HFFc6 (cell line): Measurements from ENCODE around the gene ARL5C. TPM values are rescaled to one million over a fixed set of nuclear protein-coding genes. Genes with fewer than 3 reads are reported as not detected.

Experiments used
- DNase-seq: peaks from one replicate; pipeline ENCODE4 v3.0.0-alpha.2; 2018
- H3K27ac Mint-ChIP-seq: 2 replicates; pipeline ENCODE4 v1.8.0; 2020; ENCODE audit warnings: mild to moderate bottlenecking, mixed read lengths
- H3K27me3 Mint-ChIP-seq: 2 replicates; pipeline ENCODE4 v1.8.0; 2021; ENCODE audit warnings: mild to moderate bottlenecking, moderate library complexity, mixed read lengths; ENCODE audit not compliant: insufficient read depth
- H3K36me3 Mint-ChIP-seq: 2 replicates; pipeline ENCODE4 v1.8.0; 2021; ENCODE audit warnings: low read depth, mixed read lengths
- H3K4me1 Mint-ChIP-seq: 2 replicates; pipeline ENCODE4 v1.8.0; 2020; ENCODE audit warnings: low read depth, mixed read lengths
- H3K4me3 Mint-ChIP-seq: 2 replicates; pipeline ENCODE4 v1.8.0; 2020; ENCODE audit warnings: mild to moderate bottlenecking, moderate library complexity, mixed read lengths
- H3K9me3 Mint-ChIP-seq: 2 replicates; pipeline ENCODE4 v1.8.0; 2020; ENCODE audit warnings: mild to moderate bottlenecking, mixed read lengths
- total RNA-seq, 6 experiments: library from RNA; stranded (reverse); fragmentation: NEBNext Ultra II Directional; extraction: Animal tissue kit (Norgen Biotek cat#: 25700); gene quantifications; 2 replicates in 1 of 6; 3 replicates in 5 of 6; pipeline ENCODE4 v1.2.3, GENCODE V29; 2021
- TF ChIP-seq, protein P1 (sequence below): fragments of 200-600 bp; sonication (generic); IDR thresholded peaks from 2 replicates; pipeline ENCODE4 v1.5.0; 2021; ENCODE audit warnings: antibody characterized with exemption, mild to moderate bottlenecking

ARL5C gene
- total RNA-seq, 6 experiments from 2014 or later, result not detected

DNA sequence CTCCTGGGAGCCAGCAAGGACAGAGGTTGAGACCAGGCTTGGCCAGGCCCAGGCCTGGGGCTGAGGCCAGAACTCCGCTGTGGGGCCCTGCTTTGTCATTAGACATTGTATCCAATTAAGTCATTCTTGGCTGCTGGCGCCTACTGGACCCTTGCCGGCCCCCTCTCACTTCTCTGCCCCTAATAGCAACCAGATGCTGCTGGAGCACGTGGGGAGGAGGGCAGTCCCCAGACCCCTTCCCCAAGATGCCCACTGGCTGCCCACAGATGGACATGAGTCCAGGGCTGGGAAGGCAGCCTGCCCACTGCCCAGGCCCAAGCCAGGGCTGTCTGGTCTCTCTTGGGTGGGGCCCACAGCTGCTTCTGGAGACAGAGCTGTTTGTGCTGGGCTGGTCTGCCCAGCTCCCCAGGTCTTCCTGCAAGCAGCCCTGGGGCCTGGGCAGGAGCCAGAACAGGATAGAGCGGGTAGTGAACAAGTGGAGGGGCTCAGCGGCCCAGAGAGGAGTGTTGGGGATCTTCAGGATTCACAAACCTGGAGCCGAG lies 22.3 kb downstream of the ARL5C start:
- Mint-ChIP-seq H3K4me1 (peaks cover 31% of the 10 kb centered on the region), H3K4me3 (no peak overlapping the region), H3K36me3 (no peaks in the 10 kb centered on the region; the same call in 1 of the 2 replicates), H3K27ac (peak overlapping the region; percentile 86), H3K9me3 (no peaks in the 10 kb centered on the region; the same call in 1 of the 2 replicates), H3K27me3 (peaks cover 10% of the 10 kb centered on the region)
- no peak for DNase-seq
- TF ChIP-seq, protein P1, sequence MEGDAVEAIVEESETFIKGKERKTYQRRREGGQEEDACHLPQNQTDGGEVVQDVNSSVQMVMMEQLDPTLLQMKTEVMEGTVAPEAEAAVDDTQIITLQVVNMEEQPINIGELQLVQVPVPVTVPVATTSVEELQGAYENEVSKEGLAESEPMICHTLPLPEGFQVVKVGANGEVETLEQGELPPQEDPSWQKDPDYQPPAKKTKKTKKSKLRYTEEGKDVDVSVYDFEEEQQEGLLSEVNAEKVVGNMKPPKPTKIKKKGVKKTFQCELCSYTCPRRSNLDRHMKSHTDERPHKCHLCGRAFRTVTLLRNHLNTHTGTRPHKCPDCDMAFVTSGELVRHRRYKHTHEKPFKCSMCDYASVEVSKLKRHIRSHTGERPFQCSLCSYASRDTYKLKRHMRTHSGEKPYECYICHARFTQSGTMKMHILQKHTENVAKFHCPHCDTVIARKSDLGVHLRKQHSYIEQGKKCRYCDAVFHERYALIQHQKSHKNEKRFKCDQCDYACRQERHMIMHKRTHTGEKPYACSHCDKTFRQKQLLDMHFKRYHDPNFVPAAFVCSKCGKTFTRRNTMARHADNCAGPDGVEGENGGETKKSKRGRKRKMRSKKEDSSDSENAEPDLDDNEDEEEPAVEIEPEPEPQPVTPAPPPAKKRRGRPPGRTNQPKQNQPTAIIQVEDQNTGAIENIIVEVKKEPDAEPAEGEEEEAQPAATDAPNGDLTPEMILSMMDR, result no peak

DNA sequence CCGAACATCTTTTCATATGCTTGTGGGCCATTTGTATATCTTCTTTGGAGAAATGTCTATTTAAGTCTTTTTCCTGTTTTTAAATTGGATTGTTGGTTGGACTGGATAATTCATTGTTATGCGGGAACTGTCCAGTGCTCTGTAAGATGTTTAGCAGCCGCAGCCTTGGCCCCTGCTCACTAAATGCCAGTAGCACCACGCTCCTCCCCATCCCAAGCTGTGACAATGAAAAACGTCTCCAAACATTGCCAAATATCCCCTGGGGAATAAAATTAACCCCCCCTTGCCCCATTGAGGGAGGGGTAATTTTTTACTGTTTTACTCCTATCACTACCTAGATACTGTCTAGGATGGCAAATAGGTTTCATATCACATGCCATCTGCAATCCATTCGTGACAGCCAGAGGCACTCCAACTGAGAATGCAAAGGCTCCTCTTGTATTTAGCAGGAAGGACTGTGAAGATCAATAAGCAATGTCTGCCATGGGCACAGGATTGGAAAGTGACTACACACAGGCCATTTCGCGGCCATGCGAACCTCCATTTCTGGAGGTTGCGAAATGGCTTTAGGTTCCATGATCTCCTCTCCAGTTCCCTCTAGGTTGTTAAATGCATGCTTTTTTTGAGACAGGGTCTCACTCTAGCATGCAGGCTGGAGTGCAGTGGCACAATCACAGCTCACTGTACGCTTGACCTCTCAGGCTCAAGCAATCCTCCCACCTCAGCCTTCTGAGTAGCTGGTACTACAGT lies 23.9 kb downstream of the ARL5C start:
- no peak for DNase-seq
- Mint-ChIP-seq H3K27me3 (peaks cover 4% of the 10 kb centered on the region), H3K4me3 (no peak overlapping the region), H3K27ac (no peak overlapping the region), H3K36me3 (no peaks in the 10 kb centered on the region; the same call in 1 of the 2 replicates), H3K4me1 (peaks cover 46% of the 10 kb centered on the region), H3K9me3 (no peaks in the 10 kb centered on the region; the same call in 1 of the 2 replicates)
- TF ChIP-seq, protein P1, result no peak

DNA sequence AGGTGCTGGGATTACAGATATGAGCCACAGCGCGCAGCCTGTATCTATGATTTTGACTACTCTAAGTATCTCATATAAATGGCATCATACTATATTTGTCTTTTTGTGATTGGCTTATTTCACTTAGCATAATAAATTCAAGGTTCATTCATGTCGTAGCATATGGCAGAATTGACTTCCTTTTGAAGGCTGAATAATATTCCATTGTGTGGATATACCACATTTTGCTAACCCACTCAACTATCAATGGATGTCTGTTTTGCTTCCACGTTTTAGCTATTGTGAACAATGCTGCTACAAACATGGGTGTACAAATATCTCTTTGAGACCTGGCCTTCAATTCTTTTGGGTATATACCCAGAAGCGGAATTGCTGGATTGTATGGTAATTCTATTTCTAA lies 24.7 kb downstream of the ARL5C start:
- Mint-ChIP-seq H3K4me1 (peaks cover 54% of the 10 kb centered on the region), H3K27me3 (peaks cover 6% of the 10 kb centered on the region), H3K27ac (no peak overlapping the region), H3K4me3 (no peak overlapping the region), H3K36me3 (no peaks in the 10 kb centered on the region; the same call in 1 of the 2 replicates), H3K9me3 (no peaks in the 10 kb centered on the region; the same call in 1 of the 2 replicates)
- TF ChIP-seq, protein P1, result no peak
- DNase-seq, result no peak

DNA sequence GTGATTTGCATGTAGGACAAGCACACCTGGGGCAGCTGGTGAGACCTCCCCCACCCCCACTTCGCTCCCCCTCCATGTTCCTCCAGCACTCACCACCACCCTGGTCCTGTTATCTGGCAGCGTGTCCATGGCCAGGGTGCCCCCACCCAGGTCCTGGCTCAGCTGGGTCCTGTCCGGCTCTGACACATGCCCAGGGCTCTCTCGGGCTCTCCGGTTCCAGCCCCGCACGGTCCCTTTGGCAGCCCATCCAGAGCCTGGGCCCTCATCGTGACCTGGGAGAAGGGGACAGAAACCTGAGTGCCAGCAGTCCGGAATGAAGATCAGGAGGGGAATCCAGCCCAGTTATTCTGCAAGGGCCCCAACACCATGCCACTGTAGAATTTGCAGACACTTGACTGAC lies 26.4 kb downstream of the ARL5C start:
- peak overlapping the region; percentile 94 for H3K27ac Mint-ChIP-seq
- TF ChIP-seq, protein P1, result no peak
- no peak overlapping the region; the same call in 1 of the 2 replicates for H3K4me3 Mint-ChIP-seq
- H3K36me3 Mint-ChIP-seq, result no peaks in the 10 kb centered on the region; the same call in 1 of the 2 replicates
- H3K27me3 Mint-ChIP-seq, result peaks cover 6% of the 10 kb centered on the region
- H3K4me1 Mint-ChIP-seq, result peaks cover 62% of the 10 kb centered on the region
- no peaks in the 10 kb centered on the region; the same call in 1 of the 2 replicates for H3K9me3 Mint-ChIP-seq
- DNase-seq, result no peak

DNA sequence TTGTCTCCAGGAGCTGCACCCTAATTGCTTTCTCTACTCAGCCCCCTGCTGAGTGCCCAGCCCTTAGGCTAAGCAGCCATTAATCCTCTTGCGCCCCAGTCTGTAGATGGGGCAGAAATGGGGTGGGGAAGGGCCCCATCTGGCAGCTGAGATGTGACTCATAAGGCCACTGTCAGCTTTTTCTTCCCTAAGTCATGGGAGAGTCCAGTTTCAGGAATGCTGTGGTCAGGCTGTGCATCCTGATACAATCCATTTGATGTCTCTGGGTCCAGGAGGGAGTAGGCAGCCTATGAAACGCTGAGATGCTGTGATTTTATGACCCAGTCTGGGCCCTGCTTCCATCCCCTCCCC lies 26.8 kb downstream of the ARL5C start:
- H3K27me3 Mint-ChIP-seq, result peaks cover 4% of the 10 kb centered on the region
- peak; percentile 94 for DNase-seq
- peaks cover 59% of the 10 kb centered on the region for H3K4me1 Mint-ChIP-seq
- H3K27ac Mint-ChIP-seq, result peak overlapping the region; percentile 94
- no peaks in the 10 kb centered on the region; the same call in 1 of the 2 replicates for H3K9me3 Mint-ChIP-seq
- TF ChIP-seq, protein P1, result peak; percentile 19; the same call in 1 of the 2 replicates
- H3K36me3 Mint-ChIP-seq, result no peaks in the 10 kb centered on the region; the same call in 1 of the 2 replicates
- H3K4me3 Mint-ChIP-seq, result peak overlapping the region; percentile 71
